Hematopoietic multipotent progenitor cell treated with erythropoietin and hydrocortisone succinate and interleukin-3 and kit ligand, for 4 days (in vitro differentiated cells): ENCODE measurements around the gene ETHE1.

Source experiments
- DNase-seq: peaks from one replicate; pipeline ENCODE4 v3.0.0-alpha.2; 2015

ETHE1 gene

GRCh38 chr19:43462785-43463380 lies 64.1 kb downstream of the ETHE1 start:
- DNase-seq, result no peak

GRCh38 chr19:43462383-43462782 lies 64.6 kb downstream of the ETHE1 start:
- no peak for DNase-seq

- DNase-seq, result no peak
These were observed 65.7 kb downstream of the ETHE1 start for GRCh38 chr19:43461303-43461702.

- no peak for DNase-seq
These were observed 66.5 kb downstream of the ETHE1 start for GRCh38 chr19:43460362-43461016.

- DNase-seq, result no peak
These were observed 69.2 kb downstream of the ETHE1 start for GRCh38 chr19:43457809-43458208.
